ENCODE results near the gene FAM177A1.
"Not testable (repeated sequence)": the region's sequence is repeated elsewhere in the genome, so short reads cannot be mapped to it uniquely, and the experiment has no call there.

The FAM177A1 gene

GRCh38 chr14:35046048-35046750 lies at the start of gene FAM177A1:
FAM177A1 (plus strand) TSS chr14:35046272; CDS start chr14:35046464, 192 bp downstream.
- DNase-seq = peak; percentile 99

- no peak for DNase-seq
Observed at GRCh38 chr14:34997762-34998161, 48.3 kb upstream of the FAM177A1 start.

- DNase-seq = no peak
Observed at GRCh38 chr14:34999500-34999899, 46.6 kb upstream of the FAM177A1 start.

- DNase-seq = no peak
Observed at GRCh38 chr14:35001621-35002020, 44.5 kb upstream of the FAM177A1 start.

GRCh38 chr14:35004839-35005238 lies 41.2 kb upstream of the FAM177A1 start:
- no peak for DNase-seq

- no peak for DNase-seq
Observed at GRCh38 chr14:35016568-35016967, 29.5 kb upstream of the FAM177A1 start.

GRCh38 chr14:35020713-35021112 lies 25.4 kb upstream of the FAM177A1 start:
- DNase-seq = no peak

GRCh38 chr14:35028435-35028834 lies 17.6 kb upstream of the FAM177A1 start:
- no peak for DNase-seq

GRCh38 chr14:35032562-35032961 lies 13.5 kb upstream of the FAM177A1 start:
- DNase-seq = no peak

- DNase-seq = no peak
Observed at GRCh38 chr14:35034440-35034833, 11.6 kb upstream of the FAM177A1 start.

- DNase-seq = not testable (repeated sequence)
Observed at GRCh38 chr14:35034944-35035554, 11.0 kb upstream of the FAM177A1 start.

GRCh38 chr14:35038312-35038711 lies 7.8 kb upstream of the FAM177A1 start:
- DNase-seq = not testable (repeated sequence)

GRCh38 chr14:35042632-35043031 lies 3.4 kb upstream of the FAM177A1 start:
- no peak for DNase-seq

GRCh38 chr14:35043046-35043445 lies 3.0 kb upstream of the FAM177A1 start:
- DNase-seq = no peak

GRCh38 chr14:35044939-35045797 lies 904 bp upstream of the FAM177A1 start:
- DNase-seq = no peak

GRCh38 chr14:35045798-35046047 lies 349 bp upstream of the FAM177A1 start:
- no peak for DNase-seq

GRCh38 chr14:35046751-35047536 lies 872 bp downstream of the FAM177A1 start:
- no peak for DNase-seq

- DNase-seq = no peak
Observed at GRCh38 chr14:35047976-35048513, 2.0 kb downstream of the FAM177A1 start.

- no peak for DNase-seq
Observed at GRCh38 chr14:35050652-35051051, 4.6 kb downstream of the FAM177A1 start.

GRCh38 chr14:35051796-35052195 lies 5.7 kb downstream of the FAM177A1 start:
- DNase-seq = no peak

GRCh38 chr14:35052637-35053036 lies 6.6 kb downstream of the FAM177A1 start:
- no peak for DNase-seq

GRCh38 chr14:35061113-35061791 lies 15.2 kb downstream of the FAM177A1 start:
- DNase-seq = peak; percentile 79
